Epidermal melanocyte (primary cell): ENCODE data around the gene SLC24A4.

Experiments
- DNase-seq: peaks from one replicate; pipeline ENCODE4 v3.0.0; 2011; ENCODE audit warnings: low spot score; ENCODE audit not compliant: insufficient read length

Gene SLC24A4

GRCh38 chr14:92323011-92323915 lies at the start of gene SLC24A4:
TSS of gene SLC24A4 (plus strand) at chr14:92323165. CDS start at chr14:92323831, 666 bp downstream.
- DNase-seq, result no peak

- no peak for DNase-seq
These were observed 49.8 kb upstream of the SLC24A4 start for GRCh38 chr14:92273166-92273565.

- no peak for DNase-seq
These were observed 48.9 kb upstream of the SLC24A4 start for GRCh38 chr14:92274055-92274454.

- DNase-seq, result no peak
These were observed 46.9 kb upstream of the SLC24A4 start for GRCh38 chr14:92276074-92276473.

- no peak for DNase-seq
These were observed 45.9 kb upstream of the SLC24A4 start for GRCh38 chr14:92277031-92277430.

- DNase-seq, result no peak
These were observed 42.3 kb upstream of the SLC24A4 start for GRCh38 chr14:92280554-92281262.

- no peak for DNase-seq
These were observed 40.3 kb upstream of the SLC24A4 start for GRCh38 chr14:92282669-92283068.

- DNase-seq, result no peak
These were observed 37.7 kb upstream of the SLC24A4 start for GRCh38 chr14:92285311-92285710.

- DNase-seq, result no peak
These were observed 35.0 kb upstream of the SLC24A4 start for GRCh38 chr14:92287987-92288386.

GRCh38 chr14:92288994-92289660 lies 33.8 kb upstream of the SLC24A4 start:
- no peak for DNase-seq

- DNase-seq, result no peak
These were observed 30.3 kb upstream of the SLC24A4 start for GRCh38 chr14:92292673-92293072.

- no peak for DNase-seq
These were observed 28.5 kb upstream of the SLC24A4 start for GRCh38 chr14:92294506-92294905.

- no peak for DNase-seq
These were observed 25.0 kb upstream of the SLC24A4 start for GRCh38 chr14:92297818-92298595.

GRCh38 chr14:92302481-92302880 lies 20.5 kb upstream of the SLC24A4 start:
- DNase-seq, result no peak

- DNase-seq, result no peak
These were observed 14.2 kb upstream of the SLC24A4 start for GRCh38 chr14:92308716-92309115.

GRCh38 chr14:92309968-92310530 lies 12.9 kb upstream of the SLC24A4 start:
- DNase-seq, result no peak

GRCh38 chr14:92310776-92311375 lies 12.1 kb upstream of the SLC24A4 start:
- DNase-seq, result no peak

GRCh38 chr14:92314182-92314581 lies 8.8 kb upstream of the SLC24A4 start:
- no peak for DNase-seq

- DNase-seq, result no peak
These were observed 7.7 kb upstream of the SLC24A4 start for GRCh38 chr14:92315050-92315805.

GRCh38 chr14:92316176-92316575 lies 6.8 kb upstream of the SLC24A4 start:
- DNase-seq, result no peak
